ENCODE data around the gene HMOX2.

The HMOX2 gene

DNA sequence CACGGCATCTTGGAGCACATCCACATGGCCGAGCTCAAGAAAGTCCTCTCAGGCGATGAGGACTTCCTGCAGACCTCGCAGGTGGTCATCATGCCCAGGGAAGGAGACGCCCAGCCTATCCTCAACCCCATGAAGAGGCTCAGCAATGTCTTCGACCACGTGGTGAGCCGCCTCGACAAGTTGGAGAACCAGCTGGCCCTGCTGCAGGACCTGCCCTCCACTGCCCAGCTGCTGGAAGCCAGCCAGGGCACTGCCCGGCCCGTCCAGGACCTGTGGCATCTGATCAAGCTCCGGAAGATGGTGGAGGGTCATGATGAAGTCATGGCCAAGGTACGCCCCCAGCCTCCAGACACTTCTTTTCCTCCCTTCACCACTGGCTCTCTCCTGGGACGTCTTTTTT, 80.4 kb downstream of the HMOX2 start:
- TF ChIP-seq, protein P1, sequence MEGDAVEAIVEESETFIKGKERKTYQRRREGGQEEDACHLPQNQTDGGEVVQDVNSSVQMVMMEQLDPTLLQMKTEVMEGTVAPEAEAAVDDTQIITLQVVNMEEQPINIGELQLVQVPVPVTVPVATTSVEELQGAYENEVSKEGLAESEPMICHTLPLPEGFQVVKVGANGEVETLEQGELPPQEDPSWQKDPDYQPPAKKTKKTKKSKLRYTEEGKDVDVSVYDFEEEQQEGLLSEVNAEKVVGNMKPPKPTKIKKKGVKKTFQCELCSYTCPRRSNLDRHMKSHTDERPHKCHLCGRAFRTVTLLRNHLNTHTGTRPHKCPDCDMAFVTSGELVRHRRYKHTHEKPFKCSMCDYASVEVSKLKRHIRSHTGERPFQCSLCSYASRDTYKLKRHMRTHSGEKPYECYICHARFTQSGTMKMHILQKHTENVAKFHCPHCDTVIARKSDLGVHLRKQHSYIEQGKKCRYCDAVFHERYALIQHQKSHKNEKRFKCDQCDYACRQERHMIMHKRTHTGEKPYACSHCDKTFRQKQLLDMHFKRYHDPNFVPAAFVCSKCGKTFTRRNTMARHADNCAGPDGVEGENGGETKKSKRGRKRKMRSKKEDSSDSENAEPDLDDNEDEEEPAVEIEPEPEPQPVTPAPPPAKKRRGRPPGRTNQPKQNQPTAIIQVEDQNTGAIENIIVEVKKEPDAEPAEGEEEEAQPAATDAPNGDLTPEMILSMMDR (IDR thresholded peaks at IDR 0.05; ENCODE audit: low read depth, low read length, missing control alignments): no peak
- H3K4me3 ChIP-seq (ENCODE audit: low read depth, low read length): no peak overlapping the region
- in situ Hi-C loops (cut with HindIII; ENCODE audit: low sequenced_read_pairs): no loop called here
- DNase-seq (ENCODE audit: low read depth): no peak

DNA sequence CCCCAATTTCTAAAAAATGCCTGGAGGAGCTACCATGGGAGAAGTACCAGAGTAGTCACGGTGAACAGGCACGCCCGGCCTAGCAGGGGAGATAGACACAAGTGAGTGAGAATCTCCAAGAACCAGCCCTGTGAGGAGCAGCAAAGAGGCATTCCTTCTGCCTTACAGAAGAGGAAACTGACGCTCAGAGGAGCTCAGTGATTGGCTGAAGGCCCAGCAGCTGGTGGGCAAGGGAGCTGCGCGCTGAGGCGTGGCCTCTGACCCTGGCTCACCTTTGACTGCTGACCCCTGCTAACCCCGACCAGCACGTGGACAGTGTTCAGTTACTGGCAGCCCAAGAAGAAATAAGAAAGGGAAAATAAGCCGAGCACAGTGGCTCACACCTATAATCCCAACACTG, 81.8 kb downstream of the HMOX2 start:
- DNase-seq (ENCODE audit: low read depth): no peak
- TF ChIP-seq, protein P1 (IDR thresholded peaks at IDR 0.05; ENCODE audit: low read depth, low read length, missing control alignments): no peak
- in situ Hi-C loops (cut with HindIII; ENCODE audit: low sequenced_read_pairs): no loop called here
- H3K4me3 ChIP-seq (ENCODE audit: low read depth, low read length): no peak overlapping the region

All from astrocyte of the cerebellum (primary cell).